GM23338 (cell line): ENCODE data around the gene RAB8B. TPM values are rescaled to one million over a fixed set of nuclear protein-coding genes. Genes with fewer than 3 reads are reported as not detected.

Experiments used
- ATAC-seq: fragments of 200-7000 bp; cut with Tn5 transposase; 3 replicates; pipeline ENCODE4 v1.9.1; 2020
- DNase-seq: peaks from one replicate; pipeline ENCODE4 v3.0.0-alpha.2; 2015; ENCODE audit warnings: low spot score
- H2AFZ ChIP-seq: fragments of 200-600 bp; sonication (generic); 2 replicates; pipeline ENCODE4 v1.8.0; 2016; ENCODE audit warnings: antibody characterized with exemption, mild to moderate bottlenecking, moderate library complexity
- H3F3A ChIP-seq: fragments of 200-600 bp; sonication (generic); replicated peaks from 2 replicates; pipeline ENCODE4 v1.8.0; 2017; ENCODE audit warnings: antibody characterized with exemption, mixed run types, low read depth
- H3K27ac ChIP-seq: fragments of 200-600 bp; sonication (generic); 2 replicates; pipeline ENCODE4 v1.6.1; 2016; ENCODE audit warnings: low read depth
- H3K27me3 ChIP-seq: fragments of 200-600 bp; sonication (generic); 2 replicates; pipeline ENCODE4 v1.8.0; 2016; ENCODE audit warnings: mild to moderate bottlenecking, mixed run types, moderate library complexity; ENCODE audit not compliant: insufficient read depth
- H3K36me3 ChIP-seq: fragments of 200-600 bp; sonication (generic); 2 replicates; pipeline ENCODE4 v1.8.0; 2016; ENCODE audit warnings: mild to moderate bottlenecking; ENCODE audit not compliant: insufficient read depth
- H3K4me1 ChIP-seq: fragments of 200-600 bp; sonication (generic); 2 replicates; pipeline ENCODE4 v1.8.0; 2016; ENCODE audit warnings: mild to moderate bottlenecking, moderate library complexity; ENCODE audit not compliant: insufficient read depth
- H3K4me2 ChIP-seq: fragments of 200-600 bp; sonication (generic); 2 replicates; pipeline ENCODE4 v1.7.1; 2017; ENCODE audit warnings: mixed run types
- H3K4me3 ChIP-seq: fragments of 200-600 bp; sonication (generic); 2 replicates; pipeline ENCODE4 v1.6.1; 2016; ENCODE audit warnings: mixed run types
- H3K79me2 ChIP-seq: fragments of 200-600 bp; sonication (generic); replicated peaks from 2 replicates; pipeline ENCODE4 v1.8.0; 2017; ENCODE audit warnings: mild to moderate bottlenecking; ENCODE audit not compliant: insufficient read depth
- H3K9me2 ChIP-seq: fragments of 200-600 bp; sonication (generic); 2 replicates; pipeline ENCODE4 v1.8.0; 2017; ENCODE audit not compliant: insufficient read depth
- H4K20me1 ChIP-seq: fragments of 200-600 bp; sonication (generic); replicated peaks from 2 replicates; pipeline ENCODE4 v1.8.0; 2017; ENCODE audit warnings: mild to moderate bottlenecking; ENCODE audit not compliant: insufficient read depth
- H3K27ac Mint-ChIP-seq: 2 replicates; pipeline ENCODE4 v1.8.0; 2020; ENCODE audit warnings: inconsistent platforms, mild to moderate bottlenecking, moderate library complexity, mixed read lengths
- H3K27me3 Mint-ChIP-seq: 3 replicates; pipeline ENCODE4 v1.8.0; 2022; ENCODE audit warnings: low read depth, mild to moderate bottlenecking, moderate library complexity, mixed read lengths, inconsistent platforms; ENCODE audit not compliant: insufficient read depth, poor library complexity
- H3K36me3 Mint-ChIP-seq: 3 replicates; pipeline ENCODE4 v1.8.0; 2021; ENCODE audit warnings: low read depth, mild to moderate bottlenecking, inconsistent platforms, moderate library complexity, mixed read lengths
- H3K4me1 Mint-ChIP-seq: 3 replicates; pipeline ENCODE4 v1.8.0; 2020; ENCODE audit warnings: mild to moderate bottlenecking, inconsistent platforms, mixed read lengths
- H3K4me3 Mint-ChIP-seq: 3 replicates; pipeline ENCODE4 v1.8.0; 2021; ENCODE audit warnings: moderate library complexity, mild to moderate bottlenecking, inconsistent platforms, mixed read lengths
- H3K9me3 Mint-ChIP-seq: 3 replicates; pipeline ENCODE4 v1.8.0; 2020; ENCODE audit warnings: moderate library complexity, mild to moderate bottlenecking, inconsistent platforms, mixed read lengths
- CREB1 ChIP-seq: fragments of 250-450 bp; sonication (Bioruptor Pico); IDR thresholded peaks from 2 replicates; pipeline ENCODE4 v1.5.0; 2020; ENCODE audit warnings: low read depth, mild to moderate bottlenecking, moderate library complexity
- EZH2 ChIP-seq: fragments of 200-600 bp; sonication (generic); IDR thresholded peaks from one replicate; pipeline ENCODE4 v1.8.0; 2017; ENCODE audit warnings: antibody characterized with exemption, mild to moderate bottlenecking, low read depth; ENCODE audit not compliant: unreplicated experiment
- EZH2phosphoT487 ChIP-seq: fragments of 200-600 bp; sonication (generic); IDR thresholded peaks from one replicate; pipeline ENCODE4 v1.8.1; 2018; ENCODE audit warnings: antibody characterized with exemption; ENCODE audit not compliant: unreplicated experiment
- JUNB ChIP-seq: IDR thresholded peaks from one replicate; pipeline ENCODE4 v1.6.1; 2016; ENCODE audit warnings: antibody characterized with exemption; ENCODE audit not compliant: unreplicated experiment
- NANOG ChIP-seq: IDR thresholded peaks from 2 replicates; pipeline ENCODE4 v1.6.1; 2016; ENCODE audit warnings: antibody characterized with exemption, borderline replicate concordance
- POLR2AphosphoS5 ChIP-seq: IDR thresholded peaks from 2 replicates; pipeline ENCODE4 v1.6.1; 2016; ENCODE audit warnings: antibody characterized with exemption, low read depth
- REST ChIP-seq: IDR thresholded peaks from one replicate; pipeline ENCODE4 v1.6.1; 2018; ENCODE audit warnings: antibody characterized with exemption; ENCODE audit not compliant: unreplicated experiment
- STAT1 ChIP-seq: IDR thresholded peaks from one replicate; pipeline ENCODE4 v1.6.1; 2016; ENCODE audit warnings: antibody characterized with exemption; ENCODE audit not compliant: unreplicated experiment
- ZNF114 ChIP-seq: fragments of 250-450 bp; sonication (Bioruptor Pico); IDR thresholded peaks from 2 replicates; pipeline ENCODE4 v1.5.0; 2020; ENCODE audit warnings: mild to moderate bottlenecking, moderate library complexity
- ZNF331 ChIP-seq: fragments of 250-450 bp; sonication (Bioruptor Pico); IDR thresholded peaks from 2 replicates; pipeline ENCODE4 v1.5.0; 2020; ENCODE audit warnings: low read depth, mild to moderate bottlenecking, moderate library complexity
- polyA plus RNA-seq: library from polyadenylated mRNA; unstranded; fragments of >200 nt; fragmentation: Nextera tagmentation; extraction: Ambion mirVana; gene quantifications from 2 replicates; pipeline ENCODE4 v1.2.1, GENCODE V29; 2016
- total RNA-seq: library from RNA; depleted of rRNA; stranded (reverse); fragments of >200 nt; shearing (Covaris generic); gene quantifications from 2 replicates; pipeline ENCODE4 v1.2.3, GENCODE V29; 2014
- TF ChIP-seq, protein P1 (sequence below), 2 experiments: fragments of 200-600 bp in 1 of 2; sonication (generic) in 1 of 2; conservative IDR thresholded peaks; 2 replicates each; pipeline versions ENCODE4 v1.5.1 to v1.6.1; 2016 to 2017; ENCODE audit warnings: antibody characterized with exemption in 2 of 2, low read depth in 2 of 2, mild to moderate bottlenecking in 2 of 2, moderate library complexity in 1 of 2
- TF ChIP-seq, protein P2 (sequence below): IDR thresholded peaks from 2 replicates; pipeline ENCODE4 v1.6.1; 2016; ENCODE audit warnings: antibody characterized with exemption
- TF ChIP-seq, protein P3 (sequence below): fragments of 250-450 bp; sonication (Bioruptor Pico); IDR thresholded peaks from 2 replicates; pipeline ENCODE4 v1.5.0; 2020; ENCODE audit warnings: mild to moderate bottlenecking, moderate library complexity

RAB8B gene
- total and polyA plus RNA-seq, 2 experiments from 2014 or later = 23.2 to 41.7 TPM

DNA sequence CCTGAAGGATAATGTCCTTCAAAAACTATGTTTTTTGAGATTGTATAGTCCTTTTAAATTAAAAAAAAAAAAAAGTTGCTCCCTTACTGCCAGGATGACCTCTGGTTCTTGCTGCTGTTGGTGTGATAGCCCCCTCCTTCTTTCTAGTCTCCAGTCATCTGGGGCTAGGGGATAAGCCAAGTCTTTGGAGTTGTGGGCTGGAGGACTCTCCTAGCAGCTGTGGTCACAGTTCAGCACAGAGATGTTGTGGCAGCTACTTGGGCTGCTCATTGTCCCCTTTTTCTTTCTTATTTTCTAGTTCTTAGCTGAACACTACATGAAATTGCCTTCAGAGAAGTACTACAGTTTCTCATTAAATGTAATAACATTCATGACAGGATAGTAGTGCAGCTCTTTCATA, 48.8 kb downstream of the RAB8B start:
- peaks cover 3% of the 10 kb centered on the region; the same call in 1 of the 3 replicates for H3K4me1 Mint-ChIP-seq
- H4K20me1 ChIP-seq = peaks cover 5% of the 10 kb centered on the region; the same call in 1 of the 2 replicates
- no peak overlapping the region for H2AFZ ChIP-seq
- ATAC-seq (no peak), DNase-seq (no peak)
- H3K27me3 Mint-ChIP-seq = peaks cover 6% of the 10 kb centered on the region
- H3K36me3 ChIP-seq = no peaks in the 10 kb centered on the region
- H3K79me2 ChIP-seq = peaks cover 37% of the 10 kb centered on the region
- H3K4me3 ChIP-seq = no peak overlapping the region
- H3K27me3 ChIP-seq = no peaks in the 10 kb centered on the region
- peaks cover 15% of the 10 kb centered on the region for H3K9me3 Mint-ChIP-seq
- H3K4me1 ChIP-seq = no peaks in the 10 kb centered on the region
- TF ChIP-seq JUNB = no peak
- no peak for TF ChIP-seq ZNF114 (CRISPR knock-in tag)
- no peak for TF ChIP-seq POLR2AphosphoS5
- no peak for TF ChIP-seq EZH2phosphoT487
- no peak for TF ChIP-seq ZNF331 (CRISPR knock-in tag)
- no peak for TF ChIP-seq CREB1 (CRISPR knock-in tag)
- TF ChIP-seq EZH2 = no peak
- TF ChIP-seq, protein P1, sequence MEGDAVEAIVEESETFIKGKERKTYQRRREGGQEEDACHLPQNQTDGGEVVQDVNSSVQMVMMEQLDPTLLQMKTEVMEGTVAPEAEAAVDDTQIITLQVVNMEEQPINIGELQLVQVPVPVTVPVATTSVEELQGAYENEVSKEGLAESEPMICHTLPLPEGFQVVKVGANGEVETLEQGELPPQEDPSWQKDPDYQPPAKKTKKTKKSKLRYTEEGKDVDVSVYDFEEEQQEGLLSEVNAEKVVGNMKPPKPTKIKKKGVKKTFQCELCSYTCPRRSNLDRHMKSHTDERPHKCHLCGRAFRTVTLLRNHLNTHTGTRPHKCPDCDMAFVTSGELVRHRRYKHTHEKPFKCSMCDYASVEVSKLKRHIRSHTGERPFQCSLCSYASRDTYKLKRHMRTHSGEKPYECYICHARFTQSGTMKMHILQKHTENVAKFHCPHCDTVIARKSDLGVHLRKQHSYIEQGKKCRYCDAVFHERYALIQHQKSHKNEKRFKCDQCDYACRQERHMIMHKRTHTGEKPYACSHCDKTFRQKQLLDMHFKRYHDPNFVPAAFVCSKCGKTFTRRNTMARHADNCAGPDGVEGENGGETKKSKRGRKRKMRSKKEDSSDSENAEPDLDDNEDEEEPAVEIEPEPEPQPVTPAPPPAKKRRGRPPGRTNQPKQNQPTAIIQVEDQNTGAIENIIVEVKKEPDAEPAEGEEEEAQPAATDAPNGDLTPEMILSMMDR (conservative IDR thresholded peaks at IDR 0.05; ENCODE audit: low read depth in 2 of 2) = no peak
- TF ChIP-seq NANOG = no peak
- TF ChIP-seq REST = no peak
- TF ChIP-seq, protein P2, sequence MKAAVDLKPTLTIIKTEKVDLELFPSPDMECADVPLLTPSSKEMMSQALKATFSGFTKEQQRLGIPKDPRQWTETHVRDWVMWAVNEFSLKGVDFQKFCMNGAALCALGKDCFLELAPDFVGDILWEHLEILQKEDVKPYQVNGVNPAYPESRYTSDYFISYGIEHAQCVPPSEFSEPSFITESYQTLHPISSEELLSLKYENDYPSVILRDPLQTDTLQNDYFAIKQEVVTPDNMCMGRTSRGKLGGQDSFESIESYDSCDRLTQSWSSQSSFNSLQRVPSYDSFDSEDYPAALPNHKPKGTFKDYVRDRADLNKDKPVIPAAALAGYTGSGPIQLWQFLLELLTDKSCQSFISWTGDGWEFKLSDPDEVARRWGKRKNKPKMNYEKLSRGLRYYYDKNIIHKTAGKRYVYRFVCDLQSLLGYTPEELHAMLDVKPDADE = no peak
- TF ChIP-seq, protein P3, sequence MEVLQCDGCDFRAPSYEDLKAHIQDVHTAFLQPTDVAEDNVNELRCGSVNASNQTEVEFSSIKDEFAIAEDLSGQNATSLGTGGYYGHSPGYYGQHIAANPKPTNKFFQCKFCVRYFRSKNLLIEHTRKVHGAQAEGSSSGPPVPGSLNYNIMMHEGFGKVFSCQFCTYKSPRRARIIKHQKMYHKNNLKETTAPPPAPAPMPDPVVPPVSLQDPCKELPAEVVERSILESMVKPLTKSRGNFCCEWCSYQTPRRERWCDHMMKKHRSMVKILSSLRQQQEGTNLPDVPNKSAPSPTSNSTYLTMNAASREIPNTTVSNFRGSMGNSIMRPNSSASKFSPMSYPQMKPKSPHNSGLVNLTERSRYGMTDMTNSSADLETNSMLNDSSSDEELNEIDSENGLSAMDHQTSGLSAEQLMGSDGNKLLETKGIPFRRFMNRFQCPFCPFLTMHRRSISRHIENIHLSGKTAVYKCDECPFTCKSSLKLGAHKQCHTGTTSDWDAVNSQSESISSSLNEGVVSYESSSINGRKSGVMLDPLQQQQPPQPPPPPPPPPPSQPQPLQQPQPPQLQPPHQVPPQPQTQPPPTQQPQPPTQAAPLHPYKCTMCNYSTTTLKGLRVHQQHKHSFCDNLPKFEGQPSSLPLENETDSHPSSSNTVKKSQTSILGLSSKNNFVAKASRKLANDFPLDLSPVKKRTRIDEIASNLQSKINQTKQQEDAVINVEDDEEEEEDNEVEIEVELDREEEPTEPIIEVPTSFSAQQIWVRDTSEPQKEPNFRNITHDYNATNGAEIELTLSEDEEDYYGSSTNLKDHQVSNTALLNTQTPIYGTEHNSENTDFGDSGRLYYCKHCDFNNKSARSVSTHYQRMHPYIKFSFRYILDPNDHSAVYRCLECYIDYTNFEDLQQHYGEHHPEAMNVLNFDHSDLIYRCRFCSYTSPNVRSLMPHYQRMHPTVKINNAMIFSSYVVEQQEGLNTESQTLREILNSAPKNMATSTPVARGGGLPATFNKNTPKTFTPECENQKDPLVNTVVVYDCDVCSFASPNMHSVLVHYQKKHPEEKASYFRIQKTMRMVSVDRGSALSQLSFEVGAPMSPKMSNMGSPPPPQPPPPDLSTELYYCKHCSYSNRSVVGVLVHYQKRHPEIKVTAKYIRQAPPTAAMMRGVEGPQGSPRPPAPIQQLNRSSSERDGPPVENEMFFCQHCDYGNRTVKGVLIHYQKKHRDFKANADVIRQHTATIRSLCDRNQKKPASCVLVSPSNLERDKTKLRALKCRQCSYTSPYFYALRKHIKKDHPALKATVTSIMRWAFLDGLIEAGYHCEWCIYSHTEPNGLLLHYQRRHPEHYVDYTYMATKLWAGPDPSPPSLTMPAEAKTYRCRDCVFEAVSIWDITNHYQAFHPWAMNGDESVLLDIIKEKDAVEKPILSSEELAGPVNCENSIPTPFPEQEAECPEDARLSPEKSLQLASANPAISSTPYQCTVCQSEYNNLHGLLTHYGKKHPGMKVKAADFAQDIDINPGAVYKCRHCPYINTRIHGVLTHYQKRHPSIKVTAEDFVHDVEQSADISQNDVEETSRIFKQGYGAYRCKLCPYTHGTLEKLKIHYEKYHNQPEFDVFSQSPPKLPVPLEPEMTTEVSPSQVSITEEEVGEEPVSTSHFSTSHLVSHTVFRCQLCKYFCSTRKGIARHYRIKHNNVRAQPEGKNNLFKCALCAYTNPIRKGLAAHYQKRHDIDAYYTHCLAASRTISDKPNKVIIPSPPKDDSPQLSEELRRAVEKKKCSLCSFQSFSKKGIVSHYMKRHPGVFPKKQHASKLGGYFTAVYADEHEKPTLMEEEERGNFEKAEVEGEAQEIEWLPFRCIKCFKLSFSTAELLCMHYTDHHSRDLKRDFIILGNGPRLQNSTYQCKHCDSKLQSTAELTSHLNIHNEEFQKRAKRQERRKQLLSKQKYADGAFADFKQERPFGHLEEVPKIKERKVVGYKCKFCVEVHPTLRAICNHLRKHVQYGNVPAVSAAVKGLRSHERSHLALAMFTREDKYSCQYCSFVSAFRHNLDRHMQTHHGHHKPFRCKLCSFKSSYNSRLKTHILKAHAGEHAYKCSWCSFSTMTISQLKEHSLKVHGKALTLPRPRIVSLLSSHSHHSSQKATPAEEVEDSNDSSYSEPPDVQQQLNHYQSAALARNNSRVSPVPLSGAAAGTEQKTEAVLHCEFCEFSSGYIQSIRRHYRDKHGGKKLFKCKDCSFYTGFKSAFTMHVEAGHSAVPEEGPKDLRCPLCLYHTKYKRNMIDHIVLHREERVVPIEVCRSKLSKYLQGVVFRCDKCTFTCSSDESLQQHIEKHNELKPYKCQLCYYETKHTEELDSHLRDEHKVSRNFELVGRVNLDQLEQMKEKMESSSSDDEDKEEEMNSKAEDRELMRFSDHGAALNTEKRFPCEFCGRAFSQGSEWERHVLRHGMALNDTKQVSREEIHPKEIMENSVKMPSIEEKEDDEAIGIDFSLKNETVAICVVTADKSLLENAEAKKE (CRISPR knock-in tag) = no peak
- TF ChIP-seq STAT1 = no peak
- no peak overlapping the region for H3K27ac ChIP-seq
- no peak overlapping the region for H3K4me2 ChIP-seq
- H3K4me3 Mint-ChIP-seq = no peak overlapping the region
- H3K36me3 Mint-ChIP-seq = peaks cover 15% of the 10 kb centered on the region; the same call in 2 of the 3 replicates
- no peaks in the 10 kb centered on the region for H3K9me2 ChIP-seq
- no peak overlapping the region for H3K27ac Mint-ChIP-seq
- no peaks in the 10 kb centered on the region for H3F3A ChIP-seq
